ENCODE results near the gene IDUA.
"Not testable (repeated sequence)": the region's sequence is repeated elsewhere in the genome, so short reads cannot be mapped to it uniquely, and the experiment has no call there.

The IDUA gene

GRCh38 chr4:986879-987623 is at the start of gene IDUA:
IDUA (plus strand) TSS chr4:987044; CDS start chr4:987085, 41 bp downstream.
- peak; percentile 94 for DNase-seq (ENCODE audit: low spot score)

DNA sequence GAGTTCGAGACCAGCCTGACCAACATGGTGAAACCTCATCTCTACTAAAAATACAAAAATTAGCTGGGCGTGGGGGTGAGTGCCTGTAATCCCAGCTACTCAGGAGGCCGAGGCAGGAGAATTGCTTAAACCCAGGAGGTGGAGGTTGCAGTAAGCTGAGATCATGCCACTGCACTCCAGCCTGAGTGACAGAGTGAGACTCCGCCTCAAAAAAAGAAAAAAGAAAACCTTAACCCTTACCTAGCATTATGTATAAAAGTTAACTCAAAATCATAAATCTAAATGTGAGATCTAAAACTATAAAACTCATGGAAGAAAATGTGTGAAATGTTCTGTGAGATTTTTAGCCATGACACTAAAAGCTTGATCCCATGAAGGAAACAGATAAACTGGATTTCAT is 47.3 kb upstream of the IDUA start:
- DNase-seq (ENCODE audit: low spot score), result not testable (repeated sequence)

DNA sequence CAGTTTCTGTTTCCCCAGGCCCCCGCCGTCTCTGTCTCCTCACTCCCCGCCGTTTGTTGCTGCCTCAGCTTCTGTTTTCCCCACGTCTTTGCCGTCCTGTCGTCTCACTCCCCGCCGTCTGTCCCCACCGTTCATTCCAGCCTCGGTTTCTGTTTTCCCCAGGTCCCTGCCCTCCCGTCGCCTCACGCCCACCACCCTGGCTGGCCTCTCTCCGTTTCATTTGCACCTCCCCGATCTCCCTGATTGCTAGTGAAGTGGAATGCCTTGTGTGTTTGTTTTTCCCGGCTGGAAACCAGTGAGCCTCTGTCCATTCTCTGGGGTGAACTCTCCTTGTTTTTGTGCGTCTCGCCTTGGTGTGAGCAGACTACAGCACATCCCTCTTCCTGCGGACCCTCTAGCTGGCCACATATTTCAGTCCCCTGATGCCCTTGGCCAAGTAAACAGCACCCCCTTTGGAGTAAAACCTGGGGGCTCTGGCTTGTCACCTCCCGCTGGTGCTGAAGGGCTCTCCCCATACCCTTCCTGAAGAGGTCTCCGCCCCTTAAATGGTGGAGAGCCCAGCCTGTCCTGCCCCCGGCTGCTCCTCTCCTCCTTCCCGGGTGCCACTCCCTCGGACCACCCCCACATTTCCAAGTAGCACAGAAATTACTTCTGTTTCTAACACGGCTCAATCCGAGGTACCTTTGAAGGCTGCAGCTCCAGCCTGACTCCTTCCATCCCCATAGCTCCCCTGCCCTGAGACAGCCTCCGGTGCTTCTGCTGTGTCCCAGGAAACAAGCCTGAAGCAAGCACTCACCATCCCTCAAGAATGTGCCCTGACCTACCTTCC is 41.4 kb upstream of the IDUA start:
- DNase-seq (ENCODE audit: low spot score), result no peak

DNA sequence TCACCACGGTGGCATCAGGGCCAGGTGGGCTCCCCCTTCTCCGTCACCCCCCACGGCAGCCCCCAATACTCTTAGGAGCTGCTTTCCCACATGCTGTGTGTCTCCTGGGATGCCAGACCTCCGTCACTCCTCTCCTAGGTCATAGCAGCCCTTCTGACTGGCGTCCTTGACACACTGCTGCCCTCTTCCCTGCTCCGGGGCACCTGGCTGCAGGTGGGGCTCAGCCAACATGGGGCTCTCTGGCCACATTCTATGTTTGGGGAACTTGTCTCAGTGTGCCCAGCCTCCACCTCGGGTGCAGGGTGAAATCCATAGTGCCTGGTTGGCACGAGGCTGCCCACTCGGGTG is 40.8 kb upstream of the IDUA start:
- no peak for DNase-seq (ENCODE audit: low spot score)

- no peak for DNase-seq (ENCODE audit: low spot score)
These were observed 40.0 kb upstream of the IDUA start for GRCh38 chr4:946517-947471.

DNA sequence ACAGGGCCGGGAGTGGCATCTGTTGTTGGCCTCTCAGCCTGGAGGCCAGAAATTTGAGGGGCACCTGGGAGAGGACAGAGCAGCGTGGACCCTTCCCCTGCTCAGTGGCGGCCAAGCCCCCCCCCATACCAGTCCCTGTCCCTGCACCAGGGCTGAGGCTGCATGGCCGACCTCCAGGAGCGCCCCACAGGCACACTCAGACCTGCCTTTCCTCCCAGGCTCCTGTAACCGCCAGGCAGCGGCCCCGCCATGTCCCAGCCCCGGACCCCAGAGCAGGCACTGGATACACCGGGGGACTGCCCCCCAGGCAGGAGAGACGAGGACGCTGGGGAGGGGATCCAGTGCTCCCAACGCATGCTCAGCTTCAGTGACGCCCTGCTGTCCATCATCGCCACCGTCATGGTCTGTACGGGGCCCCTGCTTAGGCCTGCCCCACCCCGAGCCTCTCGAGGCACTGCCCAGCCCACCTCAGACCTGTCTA is 39.3 kb upstream of the IDUA start:
- DNase-seq (ENCODE audit: low spot score), result peak; percentile 27

GRCh38 chr4:948101-948935 is 38.5 kb upstream of the IDUA start:
- no peak for DNase-seq (ENCODE audit: low spot score)

DNA sequence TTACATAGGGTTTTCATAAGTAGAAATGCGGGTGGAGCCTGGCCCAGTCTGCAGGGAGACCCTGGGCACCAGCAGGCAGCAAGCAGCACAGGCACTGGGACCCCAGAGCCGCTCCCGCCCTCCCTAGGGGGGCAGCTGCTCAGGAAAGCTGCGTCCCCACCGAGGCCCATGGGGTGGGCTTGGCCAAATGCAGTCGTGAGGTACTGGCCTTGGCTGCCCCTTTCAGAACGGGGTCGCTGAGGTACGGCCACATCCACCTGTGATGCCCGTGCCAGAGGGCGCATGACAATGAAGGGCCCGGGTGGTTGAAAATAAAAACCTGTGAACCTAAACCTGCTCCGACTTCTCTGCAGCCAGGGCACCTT is 37.9 kb upstream of the IDUA start:
- peak; percentile 29 for DNase-seq (ENCODE audit: low spot score)

DNA sequence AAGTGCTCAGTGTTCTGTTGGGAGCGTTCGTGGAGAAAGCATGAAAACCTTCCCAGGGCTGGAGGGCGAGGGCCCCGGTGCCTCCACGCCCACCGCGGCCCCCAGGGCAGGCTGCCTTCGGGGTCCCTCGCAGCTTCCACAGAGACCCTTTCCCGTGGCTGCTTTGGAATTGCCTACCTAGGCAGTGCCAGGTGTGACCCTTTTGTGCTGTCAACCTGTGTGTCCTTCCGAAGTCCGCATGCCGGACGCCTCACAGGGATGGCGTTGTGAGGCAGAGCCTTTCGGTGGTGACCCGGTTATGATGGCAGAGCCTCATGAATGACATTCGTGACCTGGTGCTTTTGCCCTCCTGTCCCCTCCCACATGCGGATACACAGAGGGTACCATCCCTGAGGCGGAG is 37.2 kb upstream of the IDUA start:
- no peak for DNase-seq (ENCODE audit: low spot score)

DNA sequence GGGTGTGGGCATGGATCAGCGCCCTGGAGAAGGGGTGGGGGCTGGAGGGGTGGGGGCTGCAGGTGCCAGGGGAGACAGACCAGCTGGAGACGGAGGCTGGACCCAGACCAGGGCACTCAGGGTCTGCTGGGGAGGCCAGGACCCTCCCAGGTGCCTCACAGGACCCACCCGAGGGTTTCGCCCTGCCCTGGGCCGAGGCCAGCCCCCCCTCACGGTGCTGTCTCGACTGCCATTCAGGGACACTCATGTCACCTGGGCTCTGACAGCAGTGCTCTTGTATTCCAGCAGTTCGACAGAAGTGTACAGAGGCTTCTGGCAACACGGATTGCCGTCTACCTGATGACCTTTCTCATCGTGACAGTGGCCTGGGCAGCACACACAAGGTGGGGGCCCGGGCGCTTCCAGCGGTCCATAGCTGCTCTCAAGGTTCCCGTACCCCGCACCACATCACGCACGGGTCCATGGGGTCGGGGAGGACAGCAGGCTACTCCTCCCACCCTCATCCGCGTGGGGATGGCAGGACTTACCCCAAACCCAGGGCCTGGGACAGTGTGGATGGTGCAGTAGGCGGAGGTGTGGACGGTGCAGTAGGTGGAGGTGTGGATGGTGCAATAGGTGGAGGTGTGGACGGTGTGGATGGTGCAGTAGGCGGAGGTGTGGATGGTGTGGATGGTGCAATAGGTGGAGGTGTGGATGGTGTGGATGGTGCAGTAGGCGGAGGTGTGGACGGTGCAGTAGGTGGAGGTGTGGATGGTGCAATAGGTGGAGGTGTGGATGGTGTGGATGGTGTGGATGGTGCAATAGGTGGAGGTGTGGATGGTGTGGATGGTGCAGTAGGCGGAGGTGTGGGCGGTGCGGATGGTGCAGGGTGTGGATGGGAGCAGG is 36.5 kb upstream of the IDUA start:
- DNase-seq (ENCODE audit: low spot score), result no peak

DNA sequence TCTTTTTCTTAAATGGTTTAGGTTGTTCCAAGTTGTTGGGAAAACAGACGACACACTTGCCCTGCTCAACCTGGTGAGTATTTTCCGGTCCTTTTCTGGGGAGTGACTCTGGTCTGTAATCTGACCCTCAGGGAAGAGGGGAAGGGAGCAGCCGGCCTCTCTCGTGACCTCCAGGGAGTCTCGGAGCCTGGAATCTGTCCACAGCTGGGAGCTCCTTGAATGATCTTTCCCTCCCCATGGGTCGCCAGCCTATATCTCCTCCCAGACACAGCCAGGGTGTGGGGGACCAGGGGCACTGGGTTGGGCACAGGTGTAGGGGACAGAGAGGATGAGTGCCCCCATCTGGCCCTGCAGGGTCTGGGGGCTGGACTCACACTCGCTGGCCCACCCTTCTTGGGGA is 35.7 kb upstream of the IDUA start:
- no peak for DNase-seq (ENCODE audit: low spot score)

GRCh38 chr4:951594-952468 is 35.0 kb upstream of the IDUA start:
- peak; percentile 28 for DNase-seq (ENCODE audit: low spot score)

- peak; percentile 30 for DNase-seq (ENCODE audit: low spot score)
These were observed 33.8 kb upstream of the IDUA start for GRCh38 chr4:952881-953573.

- no peak for DNase-seq (ENCODE audit: low spot score)
These were observed 33.3 kb upstream of the IDUA start for GRCh38 chr4:953574-953915.

DNA sequence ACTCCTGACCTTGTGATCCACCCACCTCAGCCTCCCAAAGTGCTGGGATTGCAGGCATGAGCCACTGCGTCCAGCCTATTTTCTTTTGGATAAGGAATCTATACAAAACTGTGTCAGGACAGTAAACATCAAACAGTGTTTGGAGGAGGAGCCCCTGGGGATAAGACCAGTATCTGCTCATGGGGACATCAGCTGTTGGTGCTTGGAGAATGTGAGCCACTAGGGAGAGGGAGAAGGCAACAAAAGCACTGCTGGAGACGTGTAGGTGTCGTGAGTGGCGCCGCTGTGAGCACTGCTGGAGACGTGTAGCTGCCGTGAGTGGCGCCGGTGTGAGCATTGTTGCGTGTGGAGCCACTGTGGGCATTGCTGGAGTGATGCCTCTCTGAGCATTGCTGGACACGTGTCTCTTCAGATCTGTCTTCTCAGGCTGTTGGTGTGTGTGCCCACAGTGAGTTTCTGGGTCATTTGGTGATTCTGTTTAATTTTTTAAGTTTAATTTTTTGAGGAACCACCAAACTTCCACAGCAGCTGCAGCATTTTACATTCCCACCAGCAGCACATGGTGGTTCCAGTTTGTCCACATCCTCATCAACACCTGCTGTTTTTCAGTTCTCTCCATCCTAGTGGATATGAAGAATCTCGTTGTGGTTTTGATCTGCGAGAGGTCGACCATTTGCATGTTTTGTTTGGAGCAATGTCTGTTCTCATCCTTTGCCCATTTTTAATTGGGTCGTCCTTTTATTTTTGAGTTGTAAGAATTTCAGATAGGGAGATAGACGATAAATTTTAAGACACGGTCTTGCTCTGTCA is 32.4 kb upstream of the IDUA start:
- DNase-seq (ENCODE audit: low spot score), result no peak

- DNase-seq (ENCODE audit: low spot score), result peak; percentile 31
These were observed 31.5 kb upstream of the IDUA start for GRCh38 chr4:955161-955921.

DNA sequence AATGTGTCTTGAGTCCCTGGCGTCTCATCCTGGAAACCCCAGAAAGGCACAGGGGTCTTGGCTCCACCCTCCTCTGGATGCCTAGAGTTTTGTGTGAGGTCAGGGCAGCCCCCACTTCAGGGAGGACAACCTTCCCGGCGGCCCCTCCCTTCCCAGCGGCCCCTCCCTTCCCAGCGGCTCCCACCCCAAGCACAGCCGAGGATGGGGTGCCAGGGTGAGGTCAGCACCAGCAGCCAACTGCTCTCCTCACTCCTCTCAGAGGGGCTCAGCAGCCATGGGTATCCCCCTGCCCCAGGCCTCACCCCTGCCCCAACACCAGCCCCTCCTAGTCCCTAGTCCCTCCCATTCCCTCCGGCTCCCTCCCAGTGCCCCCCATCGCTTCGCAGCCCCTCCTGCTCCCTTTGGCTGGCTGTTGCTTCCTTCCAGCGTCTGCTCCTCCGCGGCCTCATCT is 30.9 kb upstream of the IDUA start:
- DNase-seq (ENCODE audit: low spot score), result peak; percentile 24
